Left renal pelvis (tissue), 4 donors: ENCODE measurements around the gene PSME1. TPM values are rescaled to one million over a fixed set of nuclear protein-coding genes. Genes with fewer than 3 reads are reported as not detected.

Experiments
- DNase-seq, 4 donors: peaks; one replicate each; pipeline ENCODE4 v3.0.0-alpha.2; 2013; ENCODE audit warnings: low read depth in 4 of 4, low spot score in 3 of 4
- polyA plus RNA-seq, 4 donors: library from polyadenylated mRNA; unstranded; fragments of 120-200 nt; gene quantifications; one replicate each; pipeline ENCODE4 v1.2.1, GENCODE V29; 2013; ENCODE audit not compliant: insufficient read length in 4 of 4

Gene PSME1
- polyA plus RNA-seq, 4 donors = 131 to 226 (median 197) TPM

DNA sequence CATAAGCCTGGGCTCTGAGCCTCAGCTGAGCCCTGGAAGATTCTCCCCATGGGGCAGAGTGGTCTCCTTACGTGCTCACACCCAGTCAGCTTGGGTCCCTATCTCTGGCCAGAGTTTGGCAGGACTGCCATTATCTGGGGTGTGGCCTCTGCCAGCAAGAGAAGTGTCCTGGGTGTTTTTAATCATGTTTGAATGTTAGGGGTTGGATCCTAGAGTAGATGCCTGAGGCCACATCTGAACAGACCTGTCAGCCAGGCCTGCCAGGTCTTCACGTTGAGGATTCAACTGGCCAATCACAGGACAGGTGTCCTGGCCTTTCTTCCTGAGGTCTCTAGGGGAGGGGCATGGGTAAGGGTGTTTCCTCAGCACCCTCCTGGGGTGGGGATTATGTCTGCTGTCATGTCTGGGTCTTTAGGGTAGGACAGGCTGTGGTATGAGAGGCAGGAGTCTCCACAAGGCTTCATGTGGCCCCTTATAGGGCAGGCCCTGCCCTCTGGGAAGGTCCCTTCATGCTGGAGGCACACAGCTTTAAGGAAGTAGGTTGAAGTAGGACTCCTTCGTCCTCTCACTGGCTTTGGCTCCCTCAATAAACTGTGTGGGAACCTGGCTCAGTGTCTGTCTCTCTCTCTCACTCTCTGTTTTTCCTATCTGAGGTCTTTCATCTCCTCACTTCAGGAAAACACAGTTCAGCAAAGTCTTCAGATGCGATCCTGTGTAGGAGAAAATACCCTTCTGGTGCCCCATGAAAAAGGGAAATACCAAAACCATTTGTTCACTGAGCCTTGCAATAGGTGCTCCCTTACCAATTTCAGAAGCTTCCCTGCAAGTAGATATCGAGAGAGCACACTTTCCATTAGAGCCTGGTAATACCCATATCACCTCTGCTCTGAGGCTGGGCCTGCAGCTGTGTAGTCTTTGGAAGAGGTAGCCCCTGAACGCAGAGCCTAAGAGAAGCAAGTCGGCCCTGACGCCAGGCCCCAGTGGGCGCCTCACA lies 12.3 kb upstream of the PSME1 start:
- no peak for DNase-seq

DNA sequence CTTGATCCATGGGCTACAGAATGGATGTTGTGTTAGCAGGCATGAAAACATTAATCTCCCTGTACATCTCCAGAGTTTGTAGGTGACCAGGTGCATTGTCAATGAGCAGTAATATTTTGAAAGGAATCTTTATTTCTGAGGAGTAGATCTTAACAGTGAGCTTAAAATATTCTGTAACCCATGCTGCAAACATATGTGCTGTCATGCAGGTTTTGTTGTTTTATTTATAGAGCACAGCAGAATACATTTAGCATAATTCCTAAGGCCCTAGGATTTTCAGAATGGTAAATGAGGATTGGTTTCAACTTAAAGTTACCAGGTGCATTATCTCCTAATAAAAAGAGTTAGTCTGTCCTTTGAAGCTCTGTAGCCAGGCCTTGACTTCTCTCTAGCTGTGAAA lies 9.1 kb upstream of the PSME1 start:
- DNase-seq = no peak

DNA sequence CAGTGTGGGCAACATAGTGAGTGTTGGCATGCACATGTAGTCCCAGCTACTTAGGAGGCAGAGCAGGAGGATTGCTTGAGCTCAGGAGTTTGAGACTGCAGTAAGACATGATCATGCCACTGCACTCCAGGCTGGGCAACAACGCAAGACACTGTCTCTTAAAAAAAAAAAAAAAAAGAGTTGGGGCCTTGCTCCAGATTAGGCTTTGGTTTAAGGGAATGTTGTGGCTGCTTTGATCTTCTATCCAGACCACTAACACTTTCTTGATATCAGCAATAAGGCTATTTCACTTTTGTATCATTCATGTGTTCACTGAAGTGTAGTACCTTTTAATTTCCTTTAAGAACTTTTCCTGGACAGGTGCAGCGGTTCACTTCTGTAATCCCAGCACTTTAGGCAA lies 8.3 kb upstream of the PSME1 start:
- DNase-seq = no peak

DNA sequence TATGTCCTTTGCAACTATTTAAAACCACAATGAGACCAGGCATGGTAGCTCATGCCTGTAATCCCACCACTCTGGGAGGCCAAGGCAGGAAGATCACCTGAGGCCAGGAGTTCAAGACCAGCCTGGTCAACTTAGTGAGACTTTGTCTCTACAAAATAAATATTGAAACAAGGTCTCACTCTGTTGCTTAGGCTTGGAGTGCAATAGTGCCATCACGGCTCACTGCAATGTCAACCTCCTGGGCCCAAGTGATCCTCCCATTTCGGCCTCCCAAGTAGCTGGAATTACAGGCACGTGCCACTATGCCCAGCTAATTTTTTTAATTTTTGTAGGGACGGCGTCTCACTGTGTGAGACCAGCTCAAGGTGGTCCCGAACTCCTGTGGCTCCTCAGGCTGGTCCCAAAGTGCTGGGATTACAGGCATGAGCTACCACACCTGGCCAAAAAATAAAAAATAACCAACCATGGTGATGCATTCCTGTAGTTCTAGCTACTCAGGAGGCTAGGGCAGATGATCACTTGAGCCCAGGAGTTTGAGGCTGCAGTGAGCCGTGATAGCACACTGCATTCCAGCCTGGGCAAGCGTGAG lies 6.5 kb upstream of the PSME1 start:
- no peak for DNase-seq

DNA sequence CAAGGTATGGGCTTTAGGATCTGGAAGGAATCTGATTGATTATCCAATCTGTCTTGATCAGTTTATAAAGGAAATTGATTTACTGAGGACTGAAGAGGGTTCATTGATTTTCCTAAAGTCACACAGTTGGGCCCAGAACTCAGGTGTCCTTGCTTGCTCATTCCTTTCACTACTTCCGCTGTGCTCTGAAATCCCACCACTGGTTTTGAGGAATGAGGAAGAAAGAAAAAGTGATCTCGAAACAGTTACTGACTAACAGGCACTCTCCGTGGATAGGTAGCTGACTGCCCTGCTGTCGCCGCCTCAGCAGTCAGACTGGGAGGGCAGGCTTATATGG lies 5.6 kb upstream of the PSME1 start, which contains the start of gene FITM1:
Gene FITM1, plus strand, starts transcription at position 280 of the 337 bp plus-strand sequence. CDS start 905 bp downstream, outside the sequence.
- DNase-seq = no peak

DNA sequence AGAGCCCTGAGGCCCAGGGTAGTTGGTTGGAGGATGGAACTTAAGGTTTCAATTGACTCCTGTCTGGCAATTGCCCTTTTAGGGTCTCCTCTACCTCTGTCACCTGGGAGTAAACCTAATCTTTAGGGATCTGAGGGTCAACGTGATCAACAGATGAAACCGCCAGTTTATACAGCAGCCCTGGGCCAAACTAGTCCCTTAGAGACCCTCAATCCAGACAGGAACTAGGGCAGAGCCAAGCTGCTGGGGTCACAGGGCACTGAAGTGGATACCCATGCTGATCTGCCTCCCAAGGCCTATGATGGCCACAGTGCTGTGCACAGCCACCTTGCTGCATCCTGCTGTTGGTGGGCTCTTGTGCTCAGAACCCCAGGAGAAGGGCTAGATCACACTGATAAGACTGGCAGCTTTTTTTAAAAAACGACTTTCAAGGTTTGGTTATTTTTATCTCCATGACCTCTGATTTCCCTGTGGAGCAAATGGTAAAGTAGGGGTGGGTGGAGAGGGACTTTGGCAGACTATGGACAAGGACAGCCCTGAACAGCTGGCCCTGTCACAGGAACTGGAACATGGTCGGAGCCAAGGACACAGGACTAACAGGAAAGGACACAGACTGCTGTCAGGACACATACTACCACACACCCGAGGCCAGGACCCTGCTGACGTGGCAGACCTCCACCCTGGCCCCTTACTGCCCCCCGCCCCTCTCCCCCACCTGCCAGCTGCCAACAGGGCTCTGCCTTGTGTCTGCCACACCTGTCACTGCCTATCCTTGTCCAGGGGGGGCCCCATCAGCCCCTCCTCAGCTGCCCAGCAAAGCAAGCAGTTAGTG lies 5.1 kb upstream of the PSME1 start:
- no peak for DNase-seq

DNA sequence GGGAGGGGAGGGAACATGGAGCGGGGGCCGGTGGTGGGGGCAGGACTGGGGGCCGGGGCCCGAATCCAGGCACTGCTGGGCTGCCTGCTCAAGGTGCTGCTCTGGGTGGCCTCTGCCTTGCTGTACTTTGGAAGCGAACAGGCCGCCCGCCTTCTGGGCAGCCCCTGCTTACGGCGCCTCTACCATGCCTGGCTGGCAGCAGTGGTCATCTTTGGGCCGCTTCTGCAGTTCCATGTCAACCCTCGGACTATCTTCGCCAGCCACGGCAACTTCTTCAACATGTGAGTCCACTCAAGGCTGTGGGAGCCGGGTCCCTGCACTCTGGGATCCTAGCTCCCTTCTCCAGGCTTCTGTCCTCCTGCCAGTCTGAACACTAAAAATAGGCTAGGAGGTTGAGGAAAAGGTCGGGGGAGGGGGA lies 4.4 kb upstream of the PSME1 start:
- no peak for DNase-seq

DNA sequence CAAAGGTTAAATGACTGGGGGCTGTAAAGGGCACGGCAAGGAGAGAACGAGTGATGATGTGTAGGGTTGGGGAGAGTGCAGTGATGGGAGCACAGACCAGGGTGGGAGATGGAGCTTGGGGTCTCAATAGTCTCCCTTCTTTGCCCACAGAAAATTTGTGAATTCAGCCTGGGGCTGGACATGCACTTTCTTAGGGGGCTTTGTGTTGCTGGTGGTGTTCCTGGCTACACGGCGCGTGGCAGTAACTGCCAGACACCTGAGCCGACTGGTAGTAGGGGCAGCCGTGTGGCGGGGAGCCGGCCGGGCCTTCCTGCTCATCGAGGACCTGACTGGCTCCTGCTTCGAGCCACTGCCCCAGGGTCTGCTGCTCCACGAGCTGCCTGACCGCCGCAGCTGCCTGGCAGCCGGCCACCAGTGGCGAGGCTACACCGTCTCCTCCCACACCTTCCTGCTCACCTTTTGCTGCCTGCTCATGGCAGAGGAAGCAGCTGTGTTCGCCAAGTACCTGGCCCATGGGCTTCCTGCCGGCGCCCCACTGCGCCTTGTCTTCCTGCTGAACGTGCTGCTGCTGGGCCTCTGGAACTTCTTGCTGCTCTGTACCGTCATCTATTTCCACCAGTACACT lies 3.8 kb upstream of the PSME1 start:
- DNase-seq = no peak

DNA sequence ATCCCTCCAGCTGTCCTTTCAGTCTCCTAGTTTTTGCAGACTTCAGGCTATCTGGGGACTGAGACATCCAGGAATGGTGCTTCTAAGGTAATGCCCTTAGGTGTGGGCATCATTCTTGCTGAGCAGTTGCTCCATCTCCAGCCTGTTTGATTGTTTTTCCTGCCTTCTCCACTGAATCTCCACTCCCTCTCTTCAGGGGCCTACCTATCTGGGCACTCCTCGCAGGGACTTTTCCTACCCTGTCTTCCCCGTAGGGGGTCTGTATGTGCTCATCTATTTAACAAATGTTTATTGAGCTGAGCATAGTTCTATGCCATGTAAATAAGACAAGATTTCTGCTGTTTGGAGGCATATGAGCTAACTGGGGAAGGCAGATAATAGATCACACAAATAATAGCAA lies 3.0 kb upstream of the PSME1 start:
- DNase-seq = no peak

DNA sequence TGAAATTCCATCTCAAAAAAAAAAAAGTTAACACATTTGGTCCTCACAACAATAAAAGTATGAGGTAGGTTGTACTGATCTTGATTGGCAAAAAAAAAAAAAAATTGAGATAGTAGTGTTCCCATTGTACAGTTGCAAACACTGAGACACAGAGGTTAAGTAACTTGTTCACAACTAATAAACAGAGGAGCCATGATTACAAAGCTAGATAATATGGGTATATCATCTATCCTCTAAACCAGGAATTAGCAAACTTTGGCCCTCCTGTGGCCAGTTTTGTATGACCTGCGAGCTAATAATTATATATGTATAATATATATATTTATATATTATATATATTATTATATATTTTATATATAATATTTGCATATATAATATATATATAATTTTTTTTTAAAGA lies 2.3 kb upstream of the PSME1 start:
- DNase-seq = no peak

DNA sequence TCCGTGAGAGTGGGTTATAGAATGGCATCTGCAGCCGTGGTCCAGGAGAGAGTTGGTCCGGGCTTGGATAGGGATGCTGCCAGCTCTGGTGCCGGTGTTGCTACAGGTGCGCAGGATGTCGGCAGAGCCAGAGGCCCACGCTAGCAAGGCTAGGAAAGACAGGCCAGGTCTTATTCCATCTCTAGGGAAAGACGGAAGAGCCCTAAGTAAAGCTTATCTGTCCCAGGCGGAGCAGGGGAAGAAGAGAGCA lies 485 bp upstream of the PSME1 start:
- no peak for DNase-seq

DNA sequence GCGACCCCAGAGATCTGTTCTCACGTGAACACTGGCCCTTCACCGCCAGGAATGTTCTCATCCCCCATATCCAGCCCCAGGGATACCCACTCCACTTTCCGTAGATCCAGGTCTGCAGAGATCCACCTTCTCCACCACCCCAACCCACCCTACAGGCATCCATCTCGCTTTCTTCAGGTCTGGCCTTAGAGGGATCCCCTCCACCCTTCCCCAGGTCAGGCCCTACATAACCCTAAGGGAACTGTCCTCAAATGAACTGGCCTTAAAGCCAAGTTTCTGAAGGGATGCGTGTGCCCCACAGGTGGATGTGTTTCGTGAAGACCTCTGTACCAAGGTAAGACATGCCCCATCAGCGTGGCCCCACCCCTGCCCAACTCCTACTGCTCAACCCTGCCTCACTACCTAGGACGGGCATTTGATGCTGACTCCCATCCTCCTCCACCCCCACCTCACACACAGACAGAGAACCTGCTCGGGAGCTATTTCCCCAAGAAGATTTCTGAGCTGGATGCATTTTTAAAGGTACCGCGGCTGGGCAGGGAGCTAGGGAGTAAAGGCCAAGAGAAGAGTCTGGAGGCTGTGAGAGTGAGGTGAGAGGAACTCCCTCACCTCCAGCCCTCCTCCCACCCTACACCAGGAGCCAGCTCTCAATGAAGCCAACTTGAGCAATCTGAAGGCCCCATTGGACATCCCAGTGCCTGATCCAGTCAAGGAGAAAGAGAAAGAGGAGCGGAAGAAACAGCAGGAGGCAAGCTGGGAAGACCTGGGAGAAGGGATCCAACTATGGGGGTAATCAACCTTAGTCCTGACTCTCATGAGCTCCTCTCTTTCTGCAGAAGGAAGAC lies 912 bp downstream of the PSME1 start:
- no peak for DNase-seq

DNA sequence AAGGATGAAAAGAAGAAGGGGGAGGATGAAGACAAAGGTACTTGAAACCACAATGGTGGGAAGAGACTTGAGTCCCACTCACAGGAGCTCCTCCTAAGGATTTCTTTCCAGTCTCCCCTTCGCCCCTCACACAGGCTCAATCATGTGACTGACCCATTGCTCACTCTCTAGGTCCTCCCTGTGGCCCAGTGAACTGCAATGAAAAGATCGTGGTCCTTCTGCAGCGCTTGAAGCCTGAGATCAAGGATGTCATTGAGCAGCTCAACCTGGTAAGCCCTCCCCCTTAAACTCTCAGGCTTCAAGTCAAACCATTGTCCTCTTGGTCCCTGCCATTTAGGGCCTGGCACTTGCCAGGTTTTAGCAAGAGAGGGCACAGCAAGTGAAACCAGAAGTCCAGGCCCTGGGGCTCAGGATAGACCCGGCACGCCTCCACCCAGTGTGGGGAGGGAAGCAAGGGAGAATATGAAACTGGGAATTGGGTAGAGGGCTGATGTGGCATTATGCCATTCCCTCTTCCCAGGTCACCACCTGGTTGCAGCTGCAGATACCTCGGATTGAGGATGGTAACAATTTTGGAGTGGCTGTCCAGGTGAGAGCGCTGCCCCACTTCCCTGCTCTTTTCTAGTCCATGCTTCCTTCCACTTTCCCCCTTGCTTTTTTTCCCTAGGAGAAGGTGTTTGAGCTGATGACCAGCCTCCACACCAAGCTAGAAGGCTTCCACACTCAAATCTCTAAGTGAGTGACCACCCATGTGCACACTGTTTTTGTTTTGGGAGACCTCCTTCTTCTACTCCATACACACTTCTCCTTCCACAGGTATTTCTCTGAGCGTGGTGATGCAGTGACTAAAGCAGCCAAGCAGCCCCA lies 1.8 kb downstream of the PSME1 start:
- no peak for DNase-seq

DNA sequence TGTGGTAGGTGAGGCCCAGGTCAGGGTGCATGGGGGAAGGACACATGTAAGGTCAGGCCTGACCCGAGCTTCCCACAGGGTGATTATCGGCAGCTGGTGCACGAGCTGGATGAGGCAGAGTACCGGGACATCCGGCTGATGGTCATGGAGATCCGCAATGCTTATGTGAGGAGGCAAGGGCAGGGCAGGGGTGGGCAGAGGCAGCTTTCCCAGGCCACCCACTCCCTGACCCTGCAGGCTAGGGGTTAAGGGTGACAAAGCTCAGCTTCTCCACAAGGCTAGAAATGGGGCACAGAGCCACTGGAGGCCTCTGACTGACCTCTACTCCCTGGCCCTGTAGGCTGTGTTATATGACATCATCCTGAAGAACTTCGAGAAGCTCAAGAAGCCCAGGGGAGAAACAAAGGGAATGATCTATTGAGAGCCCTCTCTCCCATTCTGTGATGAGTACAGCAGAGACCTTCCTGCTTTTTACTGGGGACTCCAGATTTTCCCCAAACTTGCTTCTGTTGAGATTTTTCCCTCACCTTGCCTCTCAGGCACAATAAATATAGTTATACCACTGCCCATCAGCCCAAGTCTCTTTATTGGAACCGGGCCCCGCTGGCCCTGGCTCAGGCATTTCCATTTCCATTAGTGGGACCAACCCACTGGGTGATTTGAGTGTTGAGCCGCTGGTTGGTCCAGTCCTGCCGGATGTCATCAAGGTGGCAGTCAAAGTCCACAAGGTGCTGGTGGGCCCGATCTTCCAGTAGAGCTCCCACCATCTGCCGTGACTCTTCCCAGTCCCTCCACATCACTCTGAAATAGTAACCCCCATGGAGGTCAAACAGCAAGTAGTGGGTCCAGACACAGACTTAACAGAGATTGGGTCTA lies 2.6 kb downstream of the PSME1 start:
- no peak for DNase-seq

DNA sequence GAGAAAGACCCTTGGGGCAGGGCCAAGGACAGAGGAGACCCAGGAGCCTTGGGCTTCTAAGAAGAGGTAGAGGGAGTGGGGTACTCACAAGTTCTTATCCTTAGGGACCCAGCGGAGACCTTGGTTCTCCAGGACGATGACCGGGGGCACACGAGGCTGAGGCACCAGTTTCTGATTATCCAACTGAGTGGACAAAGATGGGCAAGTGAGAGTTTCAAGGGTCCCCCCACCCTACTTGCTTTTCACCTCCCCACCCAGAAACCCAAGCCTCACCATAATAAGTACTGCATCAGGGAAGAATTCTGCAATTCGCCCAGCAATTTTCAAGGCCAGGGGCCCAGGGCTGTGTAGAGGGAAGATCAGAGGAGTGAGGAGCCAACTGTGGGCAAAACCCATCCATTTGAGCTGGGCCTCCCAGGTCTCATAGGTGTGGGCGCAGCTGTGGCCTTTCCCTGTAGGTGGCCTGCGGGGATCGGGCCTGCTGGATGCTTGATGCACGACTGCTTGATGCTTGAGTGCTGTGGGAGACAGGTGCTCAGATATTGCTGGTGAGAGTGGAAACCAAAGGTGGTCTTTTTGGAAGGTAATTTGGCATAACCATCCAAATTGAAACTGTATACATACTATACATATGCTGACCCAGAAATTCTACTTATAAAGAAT lies 3.4 kb downstream of the PSME1 start:
- DNase-seq = no peak

DNA sequence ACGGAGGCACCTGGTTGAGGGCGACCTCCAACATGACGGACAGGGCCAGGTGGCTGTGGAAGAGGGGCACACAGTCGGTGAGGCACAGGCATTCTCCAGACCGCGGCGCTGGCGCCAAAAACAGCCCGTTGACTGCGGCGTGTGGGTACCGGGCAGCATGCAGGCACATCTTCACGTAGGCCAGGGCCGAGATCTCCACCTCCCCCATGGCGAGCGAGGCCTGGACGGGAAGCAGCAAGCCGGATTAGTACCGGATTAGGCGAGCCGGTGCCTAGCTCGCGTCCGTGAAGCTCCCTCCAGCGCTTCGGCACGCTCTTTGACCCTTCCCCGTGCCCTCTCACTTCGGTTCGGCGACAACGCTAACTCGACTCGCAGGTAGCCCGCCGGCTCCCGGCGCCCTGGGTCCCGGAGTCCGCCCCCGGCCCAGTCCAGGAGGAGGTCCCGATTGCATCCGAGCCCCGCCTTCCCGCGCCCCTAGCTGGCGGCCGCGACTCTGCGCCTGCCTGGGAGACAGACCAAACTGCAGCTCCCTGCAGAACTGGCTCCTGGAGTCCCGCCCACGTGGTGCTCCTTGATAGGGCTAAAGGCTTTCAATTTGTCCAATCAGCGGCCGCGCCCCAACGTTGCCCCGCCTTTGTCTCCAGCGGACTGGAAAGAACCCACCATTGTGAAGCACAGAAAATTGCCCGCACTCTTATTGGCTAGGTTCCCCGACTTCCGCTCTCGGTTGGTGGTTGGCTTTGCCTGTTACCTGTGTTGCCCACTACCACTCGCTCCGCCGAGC lies 5.3 kb downstream of the PSME1 start, which contains the start of gene EMC9:
Gene EMC9, minus strand, starts transcription at position 495 of the 784 bp plus-strand sequence. Its CDS starts 287 bp downstream, at position 208.
- DNase-seq = peak; percentile 98 to 99 (median 99)

DNA sequence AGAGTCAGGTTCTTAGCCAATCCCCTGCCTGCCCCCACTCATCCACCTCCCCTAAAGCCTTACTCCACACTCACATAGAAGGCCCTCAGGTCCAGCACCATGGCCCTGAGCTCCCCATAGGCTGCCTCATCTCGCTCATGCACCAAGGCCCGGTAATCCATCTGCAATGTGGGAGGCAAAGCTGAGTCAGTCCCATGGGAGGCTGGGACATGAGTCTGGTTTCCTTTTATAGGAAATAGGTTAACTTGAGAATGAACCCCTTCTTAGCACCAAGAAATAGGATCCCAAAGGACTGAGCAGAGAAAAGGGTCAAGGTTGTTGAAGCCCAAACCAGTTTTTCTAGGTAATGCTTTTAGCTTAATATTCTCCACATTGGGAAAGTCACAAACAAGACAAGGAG lies 7.5 kb downstream of the PSME1 start:
- no peak for DNase-seq
